ENCODE measurements around the gene TDRD9.
"Not testable (repeated sequence)": the region's sequence is repeated elsewhere in the genome, so short reads cannot be mapped to it uniquely, and the experiment has no call there.

TDRD9 gene

GRCh38 chr14:103891667-103892215 is 36.5 kb upstream of the TDRD9 start:
- DNase-seq = no peak

DNA sequence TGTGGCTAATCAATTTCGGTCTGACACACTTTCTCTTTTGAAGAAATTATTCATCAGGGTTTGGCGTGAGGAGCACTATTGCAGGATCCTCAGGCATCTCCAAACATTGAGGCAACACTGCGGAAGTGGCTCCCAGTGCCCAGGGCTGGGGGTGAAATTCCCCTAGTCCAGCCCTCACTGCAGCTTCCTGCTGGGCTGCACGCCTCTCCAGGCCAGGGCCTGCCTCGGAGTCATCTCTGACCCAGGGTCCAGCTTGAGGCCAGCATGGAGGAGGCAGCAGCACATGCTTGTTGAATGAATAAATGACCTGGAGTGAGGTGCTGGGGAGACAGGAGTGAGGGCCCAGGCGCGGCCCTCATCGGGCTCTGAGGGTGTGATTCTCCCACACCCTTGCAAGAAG is 36.0 kb upstream of the TDRD9 start:
- no peak for DNase-seq

GRCh38 chr14:103894034-103894722 is 34.1 kb upstream of the TDRD9 start:
- DNase-seq = no peak

GRCh38 chr14:103894723-103895059 is 33.6 kb upstream of the TDRD9 start:
- DNase-seq = no peak

DNA sequence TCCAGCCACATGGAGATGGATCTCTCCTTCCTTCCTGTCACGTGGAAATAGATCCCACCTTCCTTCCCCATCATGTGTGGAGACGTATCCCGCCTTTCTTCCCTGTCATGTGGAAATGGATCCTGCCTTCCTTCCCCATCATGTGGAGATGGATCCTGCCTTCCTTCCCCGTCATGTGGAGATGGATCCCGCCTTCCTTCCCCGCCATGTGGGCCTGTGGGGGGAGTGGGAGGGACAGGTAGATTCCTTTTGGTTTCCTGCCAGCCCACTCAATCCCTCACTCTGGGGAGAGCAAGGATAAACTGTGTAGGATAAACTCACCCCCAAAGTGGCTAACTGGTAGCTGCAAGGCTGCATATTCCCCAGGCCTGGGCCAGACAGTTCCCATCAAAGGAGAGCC is 31.7 kb upstream of the TDRD9 start:
- no peak for DNase-seq

DNA sequence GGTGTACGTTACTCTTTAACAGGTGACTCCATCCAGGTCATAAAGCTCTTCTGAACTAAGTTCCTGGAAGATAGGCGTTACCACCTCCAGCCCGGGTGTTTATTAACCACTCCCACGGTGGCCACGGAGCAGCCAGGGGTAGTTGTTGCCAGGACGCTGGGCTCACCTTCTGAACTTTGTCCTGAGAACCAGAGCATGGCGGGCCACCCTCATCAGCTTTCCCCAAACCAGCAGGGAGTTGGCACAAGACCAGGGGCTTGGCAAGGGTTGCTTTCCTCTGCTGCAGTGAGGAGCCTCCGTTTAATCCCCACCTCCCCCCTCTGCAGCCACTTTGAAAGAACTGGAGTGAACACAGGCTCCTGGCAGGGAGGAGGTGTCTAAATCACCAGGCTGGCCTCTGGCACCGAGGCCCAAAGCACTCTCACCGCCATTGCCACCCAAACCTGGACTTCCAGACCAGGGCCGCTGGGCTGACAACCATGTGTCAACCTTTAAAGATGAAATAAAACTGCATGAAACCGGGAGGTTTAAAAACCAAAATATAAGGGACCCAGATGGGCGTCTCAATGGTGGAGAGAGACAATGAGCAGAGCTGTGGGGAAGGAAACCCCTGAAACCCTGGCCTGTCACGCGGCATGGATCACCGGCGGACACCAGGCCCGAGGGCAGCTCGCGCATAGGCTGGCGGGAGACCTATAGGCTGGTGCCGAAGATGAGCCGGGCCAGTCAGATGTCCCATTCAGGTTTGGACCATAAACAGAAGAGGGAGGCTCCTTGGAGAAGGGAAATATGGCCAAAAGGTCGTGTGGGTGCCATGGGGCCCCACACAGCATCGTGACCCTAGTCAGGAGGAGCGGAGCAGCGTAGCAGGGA is 30.9 kb upstream of the TDRD9 start:
- no peak for DNase-seq

GRCh38 chr14:103898204-103898603 is 30.1 kb upstream of the TDRD9 start:
- DNase-seq = no peak

GRCh38 chr14:103898711-103899110 is 29.5 kb upstream of the TDRD9 start:
- DNase-seq = no peak

- no peak for DNase-seq
Measured at GRCh38 chr14:103899316-103899715, 28.9 kb upstream of the TDRD9 start.

GRCh38 chr14:103899833-103900232 is 28.4 kb upstream of the TDRD9 start:
- DNase-seq = no peak

DNA sequence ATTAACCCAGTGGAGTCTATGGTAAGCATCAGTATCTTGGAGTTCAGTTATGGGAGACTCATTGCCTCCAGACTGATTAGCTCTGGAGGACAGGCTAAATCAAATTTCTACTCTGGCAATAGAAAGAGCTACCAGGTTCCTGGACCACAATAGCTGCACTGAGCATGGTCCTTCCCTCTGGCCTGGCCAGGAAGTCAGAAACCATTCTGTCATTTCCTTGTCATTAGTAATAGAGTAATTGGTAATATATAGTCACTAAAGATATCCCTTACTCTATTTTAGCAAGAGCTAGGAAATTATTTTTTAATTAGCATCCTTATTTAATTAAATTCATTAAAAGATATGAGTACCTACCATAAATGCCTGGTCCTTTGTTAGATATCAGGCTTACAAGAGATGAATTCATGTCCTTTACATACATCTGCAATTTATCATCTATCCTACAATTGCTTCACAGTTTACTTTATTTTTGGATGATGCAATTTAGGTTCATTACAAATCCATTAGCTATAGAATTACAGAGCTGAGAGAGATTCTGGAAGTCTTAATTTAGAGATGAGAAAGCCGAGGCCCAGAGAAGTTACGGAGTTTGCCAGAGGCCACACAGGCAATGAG is 23.7 kb upstream of the TDRD9 start:
- no peak for DNase-seq

DNA sequence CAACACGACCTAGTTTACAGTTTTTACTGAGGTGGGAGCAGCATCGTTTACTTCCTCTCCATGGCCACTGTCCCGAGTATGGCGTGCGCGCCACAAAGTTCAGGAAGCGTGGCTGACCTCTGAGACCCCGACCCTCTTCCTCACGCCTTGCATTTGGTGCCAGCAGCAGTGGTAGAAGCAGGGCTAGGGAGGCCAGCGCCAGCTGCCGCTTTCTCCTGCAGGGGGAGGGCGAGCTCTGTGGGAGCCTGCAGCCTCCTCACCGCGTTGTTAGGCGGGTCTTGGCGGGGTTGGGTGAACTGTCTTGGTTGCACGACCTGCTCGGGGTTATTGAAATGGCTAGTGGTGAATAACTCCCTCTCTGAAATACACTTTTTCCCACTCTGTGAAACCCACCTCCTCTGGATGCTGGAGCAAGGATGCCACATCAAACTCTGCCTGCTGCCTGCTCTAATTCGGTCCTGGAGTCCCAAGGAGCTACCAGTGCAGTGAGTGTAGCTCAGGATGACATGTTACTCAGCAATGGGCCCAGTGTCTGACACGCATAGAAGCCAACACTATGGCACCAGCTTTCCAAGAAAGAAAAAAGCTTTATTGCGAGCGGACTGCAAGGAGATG is 22.3 kb upstream of the TDRD9 start:
- DNase-seq = no peak

- no peak for DNase-seq
Measured at GRCh38 chr14:103908580-103908979, 19.7 kb upstream of the TDRD9 start.

DNA sequence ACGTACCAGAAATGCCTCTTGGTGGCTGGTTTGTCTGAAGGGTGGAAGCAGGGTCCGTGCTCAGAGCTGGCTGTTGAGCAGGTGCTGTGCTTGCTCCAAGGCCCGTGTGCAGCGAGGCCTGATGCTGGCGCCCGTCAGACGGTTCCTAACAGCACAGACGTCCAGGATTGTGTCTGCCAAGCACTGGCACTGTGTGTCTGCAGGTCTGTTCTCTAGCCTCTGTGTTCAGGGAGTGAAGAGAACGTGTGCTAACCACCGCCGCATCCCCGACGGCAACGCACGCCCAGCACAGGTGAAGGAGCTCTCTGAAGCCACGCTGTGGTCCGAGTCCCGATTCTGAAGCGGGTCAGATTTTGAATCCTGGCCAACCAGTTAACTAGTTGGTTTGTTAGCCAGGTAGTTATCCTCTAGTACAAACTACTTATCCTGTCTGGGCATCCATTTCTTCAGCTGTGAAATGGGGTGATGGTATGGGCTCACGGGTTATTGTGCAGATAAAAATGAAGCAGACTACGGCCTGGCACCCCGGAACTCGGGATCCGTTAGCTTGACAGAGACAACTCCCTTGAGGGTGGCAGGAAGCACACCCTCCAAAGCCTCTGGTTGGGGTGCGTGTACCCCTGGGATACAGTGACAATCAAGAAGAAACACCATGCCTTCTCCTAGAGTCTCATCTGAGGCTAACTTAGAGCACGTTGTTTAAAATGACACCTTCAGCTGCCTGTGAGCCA is 18.6 kb upstream of the TDRD9 start:
- DNase-seq = no peak

- DNase-seq = peak; percentile 89
Measured at GRCh38 chr14:103910262-103910935, 17.9 kb upstream of the TDRD9 start.

GRCh38 chr14:103910984-103911383 is 17.3 kb upstream of the TDRD9 start:
- no peak for DNase-seq

DNA sequence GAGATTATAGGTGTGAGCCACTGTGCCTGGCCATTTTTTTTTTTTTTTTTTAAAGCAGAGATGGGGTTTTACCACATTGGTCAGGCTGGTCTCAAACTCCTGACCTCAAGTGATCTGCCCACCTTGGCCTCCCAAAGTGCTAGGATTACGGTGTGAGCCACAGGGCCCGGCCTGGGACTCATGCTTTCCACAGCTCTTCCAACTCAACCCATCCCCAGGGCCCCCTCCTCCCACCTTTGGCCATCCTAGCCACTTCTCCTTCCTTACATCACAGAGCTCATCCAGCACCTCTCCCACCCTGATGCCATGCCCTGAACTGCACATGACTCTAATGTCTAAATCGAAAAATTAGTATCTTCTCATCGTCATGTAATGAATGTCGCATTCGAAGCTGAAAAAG is 12.6 kb upstream of the TDRD9 start:
- no peak for DNase-seq

DNA sequence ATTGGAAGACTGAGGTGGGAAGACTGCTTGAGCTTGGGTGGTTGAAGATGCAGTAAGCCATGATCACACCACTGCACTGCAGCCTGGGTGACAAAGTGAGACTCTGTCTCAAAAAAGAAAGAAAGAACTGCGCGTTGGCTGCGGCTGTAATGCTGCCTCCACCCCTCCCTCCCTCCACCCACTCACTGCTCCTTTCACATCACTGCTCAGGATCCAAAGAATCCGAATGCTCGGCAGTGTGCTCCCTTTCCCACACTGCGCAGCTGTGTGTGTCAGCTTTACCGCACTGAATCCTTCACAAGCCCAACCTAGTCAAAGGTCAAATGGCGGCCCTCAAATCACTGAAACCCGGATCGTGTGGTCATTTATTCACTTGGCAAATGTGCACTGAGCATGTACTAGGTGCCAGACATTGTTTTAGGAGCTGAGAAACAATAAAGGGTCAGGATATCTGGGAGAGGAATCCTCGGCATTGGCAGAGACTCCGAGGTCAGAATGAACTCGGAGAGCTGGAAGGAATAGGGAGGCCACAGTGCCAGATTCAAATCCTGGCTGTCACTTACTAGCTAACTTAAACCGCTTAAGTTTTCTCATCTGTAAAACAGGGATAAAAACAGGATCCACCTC is 11.5 kb upstream of the TDRD9 start:
- no peak for DNase-seq

DNA sequence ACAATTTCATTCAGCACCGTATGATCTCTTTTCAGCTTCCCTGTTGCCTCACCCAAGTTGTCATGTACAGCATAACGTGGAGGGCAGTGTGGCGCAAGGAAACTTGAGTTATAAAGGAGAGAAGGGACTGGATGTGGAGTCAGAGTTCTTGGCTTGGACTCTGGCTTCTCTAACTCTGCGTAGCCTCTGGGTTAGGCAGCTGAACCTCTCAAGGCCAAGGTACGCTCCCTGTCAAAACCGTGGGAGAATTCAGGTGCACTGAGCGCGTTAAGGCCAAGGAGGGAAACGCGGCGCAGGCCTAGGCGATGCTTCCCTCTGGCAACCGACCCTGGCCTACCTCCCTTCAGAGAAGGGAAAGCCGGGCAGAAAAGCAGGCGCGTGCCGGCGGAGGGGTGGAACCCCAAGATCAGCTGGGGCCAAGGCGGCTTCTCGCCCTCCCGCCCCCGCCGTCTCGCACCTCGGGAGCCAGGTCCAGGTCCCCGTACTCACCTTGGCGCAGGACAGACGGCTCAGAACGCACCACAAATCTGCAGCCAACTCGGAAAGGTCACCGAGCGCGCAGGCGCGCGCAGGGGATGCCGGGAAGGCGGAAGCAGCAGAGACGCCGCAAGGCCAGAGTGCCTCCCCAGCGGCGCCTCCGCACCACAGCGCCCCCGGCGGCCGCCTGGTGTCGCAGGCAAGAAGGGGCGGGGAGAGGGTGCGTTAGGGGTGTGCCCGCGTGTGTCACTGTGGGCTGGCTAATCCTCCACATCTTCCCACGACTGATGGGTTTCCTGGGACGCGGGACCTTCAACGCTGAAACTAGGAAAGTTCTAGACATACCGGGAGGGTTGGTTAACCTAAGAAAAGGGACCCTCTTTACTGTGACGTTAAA is 7.0 kb upstream of the TDRD9 start:
- peak; percentile 90 for DNase-seq

DNA sequence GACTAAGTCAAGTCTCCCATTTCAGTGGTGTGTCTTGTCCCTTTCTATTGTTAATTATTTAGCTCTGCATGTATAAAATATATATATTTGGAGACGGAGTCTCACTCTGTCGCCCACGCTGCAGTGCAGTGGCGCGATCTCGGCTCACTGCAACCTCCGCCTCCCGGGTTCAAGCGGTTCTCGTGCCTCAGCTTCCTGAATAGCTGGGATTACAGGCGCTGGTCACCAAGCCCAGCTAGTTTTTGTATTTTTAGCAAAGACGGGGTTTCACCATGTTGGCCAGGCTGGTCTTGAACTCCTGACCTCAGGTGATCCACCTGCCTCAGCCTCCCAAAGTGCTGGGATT is 6.4 kb upstream of the TDRD9 start:
- not testable (repeated sequence) for DNase-seq

DNA sequence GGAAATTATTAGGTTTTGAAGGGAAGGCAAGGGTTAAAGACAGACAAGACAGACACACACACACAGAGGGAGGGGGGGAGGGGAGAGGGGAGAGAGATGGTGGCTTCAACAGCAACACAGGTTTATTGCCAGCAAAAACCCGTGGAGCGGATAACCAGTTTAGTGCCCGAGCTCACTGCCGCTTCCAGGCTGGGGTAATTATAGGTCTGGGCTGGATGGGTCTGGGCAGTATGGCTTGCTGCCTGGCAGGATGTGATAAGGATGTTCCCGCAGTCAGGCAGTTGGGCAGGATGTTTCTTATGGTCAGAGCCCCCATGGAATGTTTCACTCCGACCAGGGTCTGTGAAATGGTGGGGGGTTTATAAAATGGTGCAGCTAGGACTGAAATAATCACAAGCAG is 4.4 kb upstream of the TDRD9 start:
- DNase-seq = no peak

Data from NCI-H1105 (cell line).